ENCODE results near the gene RNF145.
"Not testable (repeated sequence)": the region's sequence is repeated elsewhere in the genome, so short reads cannot be mapped to it uniquely, and the experiment has no call there.

Gene RNF145

DNA sequence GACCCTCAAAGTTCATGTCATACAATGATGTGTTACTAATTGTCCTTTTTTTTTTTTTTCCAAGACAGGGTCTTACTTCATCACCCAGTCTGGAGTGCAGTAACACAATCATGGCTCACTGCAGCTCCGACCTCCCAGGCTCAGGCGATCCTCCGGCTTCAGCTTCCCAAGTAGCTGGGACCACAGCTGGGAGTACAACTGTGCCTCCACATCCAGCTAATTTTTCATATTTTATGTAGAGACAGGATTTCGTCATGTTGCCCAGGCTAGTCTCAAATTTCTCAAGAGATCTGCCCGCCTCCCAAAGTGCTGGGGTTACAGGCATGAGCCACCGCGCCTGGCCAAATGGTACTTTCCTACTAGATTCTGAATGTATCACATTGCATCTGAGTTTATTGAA lies 60.3 kb downstream of the RNF145 start:
- 0 out of 2 replicates have a peak, but pooled peaks cover 6% of the 10 kb centered on the region for H3K36me3 ChIP-seq
- no peaks in the 10 kb centered on the region for H3K9me3 ChIP-seq
- H3K27me3 ChIP-seq, result no peaks in the 10 kb centered on the region
- no peaks in the 10 kb centered on the region for H3K4me1 ChIP-seq
- H3K27ac ChIP-seq, result no peak overlapping the region
- H4K20me1 ChIP-seq, result no peaks in the 10 kb centered on the region
- no peak for TF ChIP-seq Cebpa-rat (IDR thresholded peaks at IDR 0.05)
- H3K4me2 ChIP-seq, result no peak overlapping the region
- H3K9ac ChIP-seq, result no peak overlapping the region
- H3K4me3 ChIP-seq, result no peak overlapping the region

DNA sequence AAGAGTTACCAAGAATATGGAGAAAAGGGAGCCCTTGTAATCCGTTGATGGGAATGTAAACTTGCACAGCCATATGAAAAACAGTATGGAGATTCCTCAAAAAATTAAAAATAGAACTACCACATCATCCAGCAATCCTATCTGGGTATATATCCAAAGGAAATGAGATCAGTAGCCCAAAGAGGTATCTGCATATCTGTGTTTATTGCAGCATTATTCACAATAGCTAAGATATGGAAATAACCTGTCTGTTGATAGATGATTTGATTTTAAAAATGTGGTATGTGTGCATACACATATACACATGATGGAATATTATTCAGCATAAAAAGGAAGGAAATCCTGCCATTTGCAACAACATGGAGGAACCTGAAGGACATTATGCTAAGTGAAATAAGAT lies 61.4 kb downstream of the RNF145 start:
- Histone ChIP-seq H3K4me3 (no peak overlapping the region), H3K36me3 (no peaks in the 10 kb centered on the region), H3K27ac (no peak overlapping the region), H3K9ac (no peak overlapping the region), H3K9me3 (no peaks in the 10 kb centered on the region), H3K4me2 (no peak overlapping the region), H3K27me3 (no peaks in the 10 kb centered on the region), H4K20me1 (no peaks in the 10 kb centered on the region), H3K4me1 (no peaks in the 10 kb centered on the region)
- TF ChIP-seq Cebpa-rat (IDR thresholded peaks at IDR 0.05), result no peak

DNA sequence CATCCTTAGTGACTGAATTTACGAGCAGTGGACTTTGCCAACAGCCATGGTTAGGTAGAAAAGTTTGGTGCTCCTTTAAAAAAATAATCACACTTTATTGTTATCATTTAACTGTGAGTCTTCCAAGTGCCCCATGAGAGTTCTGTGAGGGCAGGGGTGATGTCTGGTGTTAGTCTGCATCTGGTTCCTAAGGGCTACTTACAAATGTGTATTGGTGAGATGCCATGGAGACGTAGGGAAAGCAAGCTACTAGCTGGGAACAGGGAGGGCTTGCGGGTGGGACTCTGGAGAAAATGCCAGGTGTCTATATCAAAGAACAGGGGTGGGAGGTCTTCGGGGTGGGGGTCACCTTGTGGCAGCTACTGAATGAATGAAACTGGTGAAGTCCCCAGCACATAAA lies 62.5 kb downstream of the RNF145 start:
- Histone ChIP-seq H3K27me3 (no peaks in the 10 kb centered on the region), H3K4me3 (no peak overlapping the region), H3K4me2 (no peak overlapping the region), H4K20me1 (no peaks in the 10 kb centered on the region), H3K27ac (no peak overlapping the region), H3K4me1 (no peaks in the 10 kb centered on the region), H3K9ac (no peak overlapping the region), H3K9me3 (no peaks in the 10 kb centered on the region), H3K36me3 (no peaks in the 10 kb centered on the region)
- no peak for TF ChIP-seq Cebpa-rat (IDR thresholded peaks at IDR 0.05)

DNA sequence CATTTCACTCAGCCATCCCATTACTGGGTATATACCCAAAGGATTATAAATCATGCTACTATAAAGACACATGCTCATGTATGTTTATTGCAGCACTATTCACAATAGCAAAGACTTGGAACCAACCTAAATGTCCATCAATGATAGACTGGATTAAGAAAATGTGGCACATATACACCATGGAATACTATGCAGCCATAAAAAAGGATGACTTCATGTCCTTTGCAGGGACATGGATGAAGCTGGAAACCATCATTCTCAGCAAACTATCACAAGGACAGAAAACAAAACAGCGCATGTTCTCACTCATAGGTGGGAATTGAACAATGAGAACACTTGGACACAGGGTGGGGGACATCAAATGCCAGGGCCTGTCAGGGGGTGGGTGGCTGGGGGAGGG lies 64.2 kb downstream of the RNF145 start:
- not testable (repeated sequence) for H3K36me3 ChIP-seq, H3K27me3 ChIP-seq, H3K27ac ChIP-seq, H3K9me3 ChIP-seq, H3K4me2 ChIP-seq, H3K4me1 ChIP-seq, H3K9ac ChIP-seq, H4K20me1 ChIP-seq, H3K4me3 ChIP-seq

DNA sequence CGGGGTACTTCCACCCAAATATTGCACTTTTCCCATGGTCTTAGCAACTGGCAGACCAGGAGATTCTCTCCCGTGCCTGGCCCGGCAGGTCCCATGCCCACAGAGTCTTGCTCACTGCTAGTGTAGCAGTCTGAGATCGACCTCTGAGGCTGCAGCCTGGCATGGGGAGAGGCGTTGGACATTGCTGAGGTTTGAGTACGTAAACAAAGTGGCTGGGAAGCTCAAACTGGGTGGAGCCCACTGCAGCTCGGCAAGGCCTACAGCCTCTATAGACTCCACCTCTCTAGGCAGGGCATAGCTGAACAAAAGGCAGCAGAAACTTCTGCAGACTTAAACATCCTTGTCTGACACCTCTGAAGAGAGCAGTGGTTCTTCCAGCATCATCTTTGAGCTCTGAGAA lies 69.6 kb downstream of the RNF145 start:
- Histone ChIP-seq H4K20me1 (no peaks in the 10 kb centered on the region), H3K9ac (no peak overlapping the region), H3K4me3 (no peak overlapping the region), H3K36me3 (no peaks in the 10 kb centered on the region), H3K4me2 (no peak overlapping the region), H3K4me1 (no peaks in the 10 kb centered on the region), H3K27me3 (no peaks in the 10 kb centered on the region), H3K9me3 (peaks cover 6% of the 10 kb centered on the region; the same call in 1 of the 2 replicates), H3K27ac (no peak overlapping the region)
- TF ChIP-seq Cebpa-rat (IDR thresholded peaks at IDR 0.05), result no peak

DNA sequence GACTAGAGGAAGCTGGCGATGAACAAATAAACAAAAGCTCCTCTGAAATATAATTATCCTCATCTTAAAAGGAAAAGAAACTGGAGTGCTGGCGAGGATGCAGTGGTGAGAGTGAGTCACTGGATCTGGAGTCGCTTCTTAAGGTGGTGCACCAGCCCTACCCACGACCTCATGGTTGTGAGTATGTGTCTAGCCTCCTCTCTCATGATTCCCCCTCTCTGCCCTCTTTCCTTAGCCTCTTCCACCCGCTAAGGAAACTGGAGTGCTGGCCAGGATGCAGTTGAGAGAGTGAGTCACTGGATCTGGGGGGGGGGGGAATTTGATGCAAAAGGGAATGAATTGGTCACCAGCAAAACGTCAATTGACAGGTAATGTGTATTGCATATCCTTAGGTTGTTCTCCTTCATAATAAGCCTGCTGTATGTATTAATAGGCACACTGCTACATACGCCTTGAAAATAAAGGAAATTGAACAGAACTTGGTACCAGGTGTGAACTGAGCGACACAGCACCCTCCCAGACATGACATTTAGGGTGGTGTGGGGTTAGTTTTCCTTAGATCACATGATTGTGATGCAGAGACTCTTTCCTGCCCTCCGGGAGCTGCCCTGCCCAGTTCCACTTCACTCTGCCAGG lies 73.3 kb downstream of the RNF145 start:
- H3K4me1 ChIP-seq, result peaks cover 14% of the 10 kb centered on the region
- H3K9me3 ChIP-seq, result peaks cover 6% of the 10 kb centered on the region; the same call in 1 of the 2 replicates
- no peak overlapping the region for H3K4me2 ChIP-seq
- TF ChIP-seq Cebpa-rat (IDR thresholded peaks at IDR 0.05), result no peak
- H4K20me1 ChIP-seq, result no peaks in the 10 kb centered on the region
- H3K27me3 ChIP-seq, result no peaks in the 10 kb centered on the region
- H3K4me3 ChIP-seq, result no peak overlapping the region
- H3K36me3 ChIP-seq, result no peaks in the 10 kb centered on the region
- no peak overlapping the region for H3K27ac ChIP-seq
- H3K9ac ChIP-seq, result no peak overlapping the region

DNA sequence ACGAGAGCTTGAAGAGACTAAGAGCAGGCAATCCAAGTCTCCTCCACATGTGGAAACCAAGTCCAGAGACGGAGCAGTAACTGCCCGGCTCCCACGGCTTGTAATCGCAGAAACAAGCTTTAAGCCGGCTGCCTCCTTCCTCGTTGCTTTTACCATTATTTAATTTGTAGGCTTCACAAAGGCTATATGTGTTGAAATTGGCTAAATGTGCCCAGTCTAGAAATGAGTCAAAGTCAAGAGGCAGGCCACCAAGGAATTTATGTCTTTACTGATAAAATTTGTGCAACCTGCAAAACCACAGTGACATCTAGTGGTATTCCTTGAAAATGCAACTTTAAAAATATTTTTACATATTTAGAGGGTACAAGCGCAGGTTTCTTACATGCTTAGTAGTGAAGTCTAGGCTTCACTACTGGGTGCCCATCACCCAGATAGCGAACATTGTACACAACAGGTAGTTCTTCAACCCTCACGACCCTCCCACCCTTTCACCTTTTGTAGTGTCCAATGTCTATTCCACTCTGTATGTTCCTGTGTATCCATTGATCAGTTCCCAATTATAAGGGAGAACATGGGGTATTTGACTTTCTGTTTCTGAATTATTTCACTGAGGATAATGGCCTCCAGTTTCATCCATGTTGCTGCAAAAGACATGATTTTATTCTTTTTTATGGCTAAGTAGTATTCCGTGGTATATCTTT lies 76.2 kb downstream of the RNF145 start:
- H3K4me2 ChIP-seq, result peak overlapping the region; percentile 29; the same call in 1 of the 2 replicates
- peaks cover 14% of the 10 kb centered on the region for H3K4me1 ChIP-seq
- H3K36me3 ChIP-seq, result no peaks in the 10 kb centered on the region
- TF ChIP-seq Cebpa-rat (IDR thresholded peaks at IDR 0.05), result no peak
- no peak overlapping the region for H3K27ac ChIP-seq
- H3K9me3 ChIP-seq, result peaks cover 1% of the 10 kb centered on the region; the same call in 1 of the 2 replicates
- H3K4me3 ChIP-seq, result no peak overlapping the region
- H3K27me3 ChIP-seq, result no peaks in the 10 kb centered on the region
- no peaks in the 10 kb centered on the region for H4K20me1 ChIP-seq
- no peak overlapping the region for H3K9ac ChIP-seq

DNA sequence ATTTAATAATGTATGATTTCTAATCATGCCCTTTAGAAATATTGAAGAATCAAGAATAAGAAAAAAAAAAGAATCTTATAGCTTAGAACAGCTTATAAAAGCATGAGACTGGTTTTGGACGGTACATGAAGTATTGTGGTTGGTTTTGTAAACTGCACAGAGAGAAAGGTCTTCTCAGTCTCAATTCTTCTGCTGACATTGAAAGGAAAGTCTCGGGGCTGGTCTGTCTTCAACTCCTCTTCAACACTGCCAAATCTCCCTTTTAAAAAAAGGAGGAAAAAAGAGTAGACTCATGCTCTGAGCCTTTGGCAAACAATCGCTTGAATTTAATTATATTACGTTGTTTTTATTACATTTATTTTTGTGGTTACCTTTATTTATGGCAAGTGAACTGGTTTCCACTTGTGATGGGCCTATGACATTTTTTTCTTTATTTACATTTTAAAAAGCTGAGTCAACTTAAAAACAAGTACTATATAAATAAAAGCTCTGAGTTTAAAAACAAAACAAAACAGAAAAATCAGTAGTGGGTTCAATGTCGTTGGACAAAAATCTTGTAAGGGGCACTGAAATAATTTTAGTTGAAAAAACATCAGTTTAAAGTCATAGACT lies 76.8 kb downstream of the RNF145 start:
- Histone ChIP-seq H3K4me3 (no peak overlapping the region), H4K20me1 (no peaks in the 10 kb centered on the region), H3K9me3 (peaks cover 8% of the 10 kb centered on the region), H3K4me1 (peaks cover 14% of the 10 kb centered on the region), H3K36me3 (no peaks in the 10 kb centered on the region), H3K4me2 (peak overlapping the region; percentile 29; the same call in 1 of the 2 replicates), H3K27me3 (no peaks in the 10 kb centered on the region), H3K27ac (no peak overlapping the region), H3K9ac (no peak overlapping the region)
- no peak for TF ChIP-seq Cebpa-rat (IDR thresholded peaks at IDR 0.05)

DNA sequence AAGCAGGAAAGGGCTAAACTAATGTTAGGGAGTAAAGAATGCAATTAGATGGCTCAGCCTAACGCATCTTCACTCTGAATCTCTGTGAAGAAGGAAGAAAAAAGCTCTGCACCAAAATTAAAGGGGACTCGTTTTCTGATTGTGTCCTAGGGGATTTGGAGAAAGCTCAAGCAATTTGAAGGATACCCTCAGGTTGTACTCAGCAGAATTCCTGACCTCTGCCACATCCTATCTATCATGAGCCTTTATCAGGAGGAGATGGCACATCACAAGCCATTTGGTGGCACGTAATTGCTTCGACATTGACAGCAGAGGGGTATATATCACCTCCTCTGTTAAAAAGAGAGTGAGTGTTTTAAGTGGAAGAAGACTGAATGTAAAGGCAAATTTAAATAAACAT lies 77.4 kb downstream of the RNF145 start:
- H3K27ac ChIP-seq, result no peak overlapping the region

DNA sequence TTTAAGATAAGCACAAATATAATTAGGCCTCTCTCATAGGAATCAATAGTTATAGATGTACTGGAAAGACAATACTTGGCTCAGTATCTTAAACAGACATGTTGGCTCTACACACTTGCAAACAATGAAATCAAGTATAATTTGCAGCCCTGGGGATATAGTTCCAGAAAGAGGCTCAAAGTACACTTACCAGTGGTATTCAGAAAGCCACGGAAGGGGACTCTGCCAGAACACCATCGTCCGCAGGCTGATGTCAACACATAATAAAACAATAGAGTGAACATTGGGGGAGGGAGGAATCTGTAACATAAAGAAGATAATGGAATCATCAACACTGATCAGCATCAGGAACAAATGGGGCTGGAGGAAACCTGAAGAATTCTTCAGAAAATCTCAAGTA lies 78.5 kb downstream of the RNF145 start:
- Histone ChIP-seq H3K9me3 (peaks cover 23% of the 10 kb centered on the region), H3K4me3 (no peak overlapping the region), H3K4me2 (no peak overlapping the region), H3K27ac (no peak overlapping the region), H4K20me1 (no peaks in the 10 kb centered on the region), H3K4me1 (peaks cover 14% of the 10 kb centered on the region), H3K27me3 (no peaks in the 10 kb centered on the region), H3K36me3 (no peaks in the 10 kb centered on the region), H3K9ac (no peak overlapping the region)
- no peak for TF ChIP-seq Cebpa-rat (IDR thresholded peaks at IDR 0.05)

More for the DNA sequence above, 77.4 kb downstream of the RNF145 start:
- Histone ChIP-seq H3K36me3 (no peaks in the 10 kb centered on the region), H3K4me3 (no peak overlapping the region), H4K20me1 (no peaks in the 10 kb centered on the region), H3K4me1 (peaks cover 14% of the 10 kb centered on the region), H3K4me2 (no peak overlapping the region), H3K9ac (no peak overlapping the region; the same call in 1 of the 2 replicates), H3K9me3 (peaks cover 14% of the 10 kb centered on the region), H3K27me3 (no peaks in the 10 kb centered on the region)
- TF ChIP-seq Cebpa-rat (IDR thresholded peaks at IDR 0.05), result no peak
